Prostate gland (tissue), 2 donors: ENCODE results near the gene NUBP2.

Experiments
- CTCF ChIP-seq, 4 experiments: fragments of 200-600 bp in 2 of 4; fragments of 450-650 bp in 2 of 4; sonication (generic) in 2 of 4; IDR thresholded peaks; 1 replicate in 3 of 4; 2 replicates in 1 of 4; pipeline ENCODE4 v1.5.1; 2016 to 2019; ENCODE audit warnings: antibody characterized with exemption in 4 of 4, mild to moderate bottlenecking in 2 of 4, moderate library complexity in 2 of 4
- POLR2A ChIP-seq: fragments of 450-650 bp; IDR thresholded peaks from one replicate; pipeline ENCODE4 v1.6.1; 2016; ENCODE audit warnings: antibody characterized with exemption, mild to moderate bottlenecking
- POLR2AphosphoS5 ChIP-seq: sonication (generic); formaldehyde crosslinking; IDR thresholded peaks from one replicate; pipeline ENCODE4 v1.6.1; 2017; ENCODE audit warnings: antibody characterized with exemption

- TF ChIP-seq POLR2A = no peak
- TF ChIP-seq CTCF (IDR thresholded peaks at IDR 0.05) = no peak
- no peak for TF ChIP-seq POLR2AphosphoS5
Observed at GRCh38 chr16:1746693-1747195, 36.0 kb upstream of the NUBP2 start.
